Lung (tissue), 13 donors: ENCODE results near the gene HOXD1. TPM values are rescaled to one million over a fixed set of nuclear protein-coding genes. Genes with fewer than 3 reads are reported as not detected.
A peak's percentile ranks its signal among the peaks of the same experiment; 100 is the strongest.

Source experiments
- ATAC-seq: fragments of 200-7000 bp; cut with Tn5 transposase; one replicate; pipeline ENCODE4 v1.9.1; 2020; ENCODE audit warnings: moderate number of reproducible peaks; ENCODE audit not compliant: insufficient read depth, low FRiP score
- DNase-seq, 3 donors: peaks; one replicate each; pipeline ENCODE4 v3.0.0-alpha.2; 2013 to 2017
- H3K27ac ChIP-seq, 2 donors: one replicate each; pipeline ENCODE4 v1.5.1; 2013; ENCODE audit warnings: mild to moderate bottlenecking in 2 of 2, moderate library complexity in 2 of 2, control low read depth in 1 of 2, inconsistent platforms in 1 of 2, low read depth in 1 of 2, low read length in 1 of 2
- H3K27me3 ChIP-seq, 3 donors: one replicate each; pipeline ENCODE4 v1.5.1; 2013; ENCODE audit warnings: low read length in 2 of 3; ENCODE audit not compliant: control insufficient read depth in 3 of 3, insufficient read depth in 3 of 3
- H3K36me3 ChIP-seq, 4 donors: one replicate each; pipeline ENCODE4 v1.5.1; 2013; ENCODE audit warnings: low read length in 4 of 4, mild to moderate bottlenecking in 1 of 4, moderate library complexity in 1 of 4; ENCODE audit not compliant: control insufficient read depth in 4 of 4, insufficient read depth in 4 of 4
- H3K4me1 ChIP-seq, 5 donors: one replicate each; pipeline ENCODE4 v1.5.1; 2013; ENCODE audit warnings: low read length in 5 of 5, mild to moderate bottlenecking in 2 of 5, moderate library complexity in 1 of 5; ENCODE audit not compliant: control insufficient read depth in 5 of 5, insufficient read depth in 5 of 5
- H3K4me3 ChIP-seq: one replicate; pipeline ENCODE4 v1.5.1; 2013; ENCODE audit warnings: mild to moderate bottlenecking, control low read depth, moderate library complexity
- H3K9ac ChIP-seq, 2 donors: one replicate each; pipeline ENCODE4 v1.5.1; 2013; ENCODE audit warnings: low read length in 2 of 2, control low read depth in 1 of 2; ENCODE audit not compliant: insufficient read depth in 1 of 2
- H3K9me3 ChIP-seq, 4 donors: one replicate each; pipeline ENCODE4 v1.5.1; 2013; ENCODE audit warnings: low read length in 3 of 4, mild to moderate bottlenecking in 1 of 4, moderate library complexity in 1 of 4; ENCODE audit not compliant: control insufficient read depth in 4 of 4, insufficient read depth in 3 of 4
- WGBS, 2 donors: extraction: QIAGEN DNeasy Blood & Tissue Kit; methylation state at CpG; one replicate each; pipeline ENCODE4 v1.1.7; 2013; 5-methylcytosine and 5-hydroxymethylcytosine counted together
- polyA plus RNA-seq, 2 donors: library from polyadenylated mRNA; stranded (reverse); fragments of 200-250 nt; gene quantifications; one replicate each; pipeline ENCODE4 v1.2.1, GENCODE V29; 2013
- small RNA-seq: library from RNA; depleted of rRNA; stranded (forward); fragments of <200 nt; gene quantifications from one replicate; pipeline ENCODE3, GENCODE V24; 2014; ENCODE audit warnings: low replicate concordance
- total RNA-seq, 2 donors: library from RNA; depleted of rRNA in 1 of 2; stranded (reverse); fragments of >200 nt in 1 of 2; gene quantifications; one replicate each; pipeline ENCODE4 v1.2.1, GENCODE V29; 2014 to 2021
- TF ChIP-seq, protein P1 (sequence below): IDR thresholded peaks from 2 replicates; pipeline ENCODE4 v1.5.1; 2012; ENCODE audit warnings: mild to moderate bottlenecking; ENCODE audit errors: control extremely low read depth, extremely low read depth
- donor health status: control.
- donor health status: control.
- donor health status: Bipolar disorder and iron deficiency.
- donor health status: healthy.
- donor health status: DM: yes; HTN: yes; CAD: no.

Gene HOXD1
- total and polyA plus RNA-seq, 4 donors = 0.40 to 3.2 (median 1.7) TPM

DNA sequence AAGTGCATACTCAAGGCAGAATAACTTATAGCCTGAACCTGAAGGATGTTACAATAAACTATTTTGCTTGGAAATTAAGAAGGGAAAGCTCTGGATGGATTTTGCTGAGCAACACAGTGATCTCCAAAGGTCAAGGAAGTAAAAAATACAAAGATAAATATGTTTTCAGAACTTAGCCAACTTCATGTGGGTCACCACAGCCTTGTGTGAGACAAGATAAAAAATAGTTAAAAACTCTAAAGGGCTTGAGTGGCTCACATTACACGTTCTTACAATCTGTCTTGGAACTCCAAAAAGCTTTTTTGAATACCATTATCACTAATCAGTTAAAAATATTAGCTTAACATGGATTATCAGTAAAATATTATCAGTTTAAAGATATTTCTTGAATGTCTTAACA, 51.8 kb downstream of the HOXD1 start:
- TF ChIP-seq, protein P1, sequence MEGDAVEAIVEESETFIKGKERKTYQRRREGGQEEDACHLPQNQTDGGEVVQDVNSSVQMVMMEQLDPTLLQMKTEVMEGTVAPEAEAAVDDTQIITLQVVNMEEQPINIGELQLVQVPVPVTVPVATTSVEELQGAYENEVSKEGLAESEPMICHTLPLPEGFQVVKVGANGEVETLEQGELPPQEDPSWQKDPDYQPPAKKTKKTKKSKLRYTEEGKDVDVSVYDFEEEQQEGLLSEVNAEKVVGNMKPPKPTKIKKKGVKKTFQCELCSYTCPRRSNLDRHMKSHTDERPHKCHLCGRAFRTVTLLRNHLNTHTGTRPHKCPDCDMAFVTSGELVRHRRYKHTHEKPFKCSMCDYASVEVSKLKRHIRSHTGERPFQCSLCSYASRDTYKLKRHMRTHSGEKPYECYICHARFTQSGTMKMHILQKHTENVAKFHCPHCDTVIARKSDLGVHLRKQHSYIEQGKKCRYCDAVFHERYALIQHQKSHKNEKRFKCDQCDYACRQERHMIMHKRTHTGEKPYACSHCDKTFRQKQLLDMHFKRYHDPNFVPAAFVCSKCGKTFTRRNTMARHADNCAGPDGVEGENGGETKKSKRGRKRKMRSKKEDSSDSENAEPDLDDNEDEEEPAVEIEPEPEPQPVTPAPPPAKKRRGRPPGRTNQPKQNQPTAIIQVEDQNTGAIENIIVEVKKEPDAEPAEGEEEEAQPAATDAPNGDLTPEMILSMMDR = no peak
- ATAC-seq (no peak), DNase-seq (no peak)
- Histone ChIP-seq H3K9ac (no peak overlapping the region), H3K36me3 (no peaks in the 10 kb centered on the region), H3K4me1 (no peaks in the 10 kb centered on the region), H3K27me3 (peaks cover 0 to 5% (median 2%) of the 10 kb centered on the region in 3 donors), H3K9me3 (no peaks in the 10 kb centered on the region), H3K27ac (no peak overlapping the region), H3K4me3 (no peak overlapping the region)
- WGBS, 2 donors = 45 to 47% methylated on average over 1 of the region's 1 CpG

Small RNAs within 50 kb of the gene (small RNA-seq; reads per million reads assigned to genes)
- gene MIR10B = 2,837 reads per million, percentile 100 among the genes with 10 or more reads in this experiment

Other genes starting within 250 kb of the HOXD1 start
- gene LNPK, start 186.4 kb upstream of the HOXD1 start, total RNA-seq = 10 to 100 TPM; 27.6 to 48.2 TPM
- gene LNPK, start 186.4 kb upstream of the HOXD1 start, polyA plus RNA-seq = 1 to 10 TPM; 4.7 to 5.8 TPM
- not detected for gene EVX2, start 104.7 kb upstream of the HOXD1 start, total RNA-seq
- not detected for gene EVX2, start 104.7 kb upstream of the HOXD1 start, polyA plus RNA-seq
- not detected for gene HOXD13, start 95.9 kb upstream of the HOXD1 start, total RNA-seq
- gene HOXD13, start 95.9 kb upstream of the HOXD1 start, polyA plus RNA-seq = not detected
- not detected for gene HOXD12, start 88.9 kb upstream of the HOXD1 start, total RNA-seq
- not detected for gene HOXD12, start 88.9 kb upstream of the HOXD1 start, polyA plus RNA-seq
- gene HOXD11, start 81.4 kb upstream of the HOXD1 start, total RNA-seq = not detected
- gene HOXD11, start 81.4 kb upstream of the HOXD1 start, polyA plus RNA-seq = not detected
- under 1 TPM in 1 of 2 donors, not detected in 1; 0.54 TPM for gene HOXD10, start 71.9 kb upstream of the HOXD1 start, total RNA-seq
- under 1 TPM in 1 of 2 donors, not detected in 1; 0.05 TPM for gene HOXD10, start 71.9 kb upstream of the HOXD1 start, polyA plus RNA-seq
- gene HOXD9, start 65.9 kb upstream of the HOXD1 start, total RNA-seq = under 1 TPM; 0.65 to 0.80 TPM
- under 1 TPM; 0.29 to 0.37 TPM for gene HOXD9, start 65.9 kb upstream of the HOXD1 start, polyA plus RNA-seq
- 1 to 10 TPM; 1.2 to 1.6 TPM for gene HOXD8, start 59.0 kb upstream of the HOXD1 start, total RNA-seq
- under 1 TPM; 0.34 to 0.85 TPM for gene HOXD8, start 59.0 kb upstream of the HOXD1 start, polyA plus RNA-seq
- gene HOXD4, start 37.1 kb upstream of the HOXD1 start, total RNA-seq = 1 to 10 TPM in 1 of 2 donors, under 1 TPM in 1; 0.74 to 1.1 TPM
- under 1 TPM; 0.12 to 0.23 TPM for gene HOXD4, start 37.1 kb upstream of the HOXD1 start, polyA plus RNA-seq
- 1 to 10 TPM; 1.1 to 2.5 TPM for gene HOXD3, start 31.4 kb upstream of the HOXD1 start, total RNA-seq
- under 1 TPM; 0.07 to 0.18 TPM for gene HOXD3, start 31.4 kb upstream of the HOXD1 start, polyA plus RNA-seq
- gene MTX2, start 80.8 kb downstream of the HOXD1 start, total RNA-seq = 10 to 100 TPM; 20.2 to 27.7 TPM
- 10 to 100 TPM; 27.8 to 42.1 TPM for gene MTX2, start 80.8 kb downstream of the HOXD1 start, polyA plus RNA-seq